Hepatocyte (in vitro differentiated cells): ENCODE measurements around the gene IRAK1BP1. TPM values are rescaled to one million over a fixed set of nuclear protein-coding genes. Genes with fewer than 3 reads are reported as not detected.

Source experiments
- DNase-seq: peaks from one replicate; pipeline ENCODE4 v3.0.0-alpha.2; 2016; ENCODE audit warnings: low spot score
- H2AFZ ChIP-seq: fragments of 200-600 bp; sonication (generic); 2 replicates; pipeline ENCODE4 v1.6.0; 2016; ENCODE audit warnings: antibody characterized with exemption, mild to moderate bottlenecking
- H3K27ac ChIP-seq: fragments of 200-600 bp; sonication (generic); 2 replicates; pipeline ENCODE4 v1.5.1; 2016; ENCODE audit warnings: mild to moderate bottlenecking
- H3K27me3 ChIP-seq: fragments of 200-600 bp; sonication (generic); 2 replicates; pipeline ENCODE4 v1.6.1; 2016
- H3K36me3 ChIP-seq: fragments of 200-600 bp; sonication (generic); replicated peaks from 2 replicates; pipeline ENCODE4 v1.5.1; 2016; ENCODE audit warnings: low read depth; ENCODE audit not compliant: insufficient read depth
- H3K4me1 ChIP-seq: fragments of 200-600 bp; sonication (generic); 2 replicates; pipeline ENCODE4 v1.5.1; 2016; ENCODE audit warnings: mild to moderate bottlenecking, moderate library complexity; ENCODE audit not compliant: insufficient read depth
- H3K4me2 ChIP-seq: fragments of 200-600 bp; sonication (generic); 2 replicates; pipeline ENCODE4 v1.6.0; 2016
- H3K4me3 ChIP-seq: fragments of 200-600 bp; sonication (generic); 2 replicates; pipeline ENCODE4 v1.5.1; 2016; ENCODE audit warnings: mild to moderate bottlenecking
- H3K79me2 ChIP-seq: fragments of 200-600 bp; sonication (generic); 2 replicates; pipeline ENCODE4 v1.6.0; 2017; ENCODE audit warnings: mild to moderate bottlenecking
- H3K9me2 ChIP-seq: fragments of 200-600 bp; sonication (generic); replicated peaks from 2 replicates; pipeline ENCODE4 v1.6.0; 2017; ENCODE audit warnings: mild to moderate bottlenecking; ENCODE audit not compliant: insufficient read depth
- H3K9me3 ChIP-seq: fragments of 200-600 bp; sonication (generic); 2 replicates; pipeline ENCODE4 v1.5.1; 2016; ENCODE audit warnings: low read depth, mild to moderate bottlenecking
- H4K20me1 ChIP-seq: fragments of 200-600 bp; sonication (generic); 2 replicates; pipeline ENCODE4 v1.6.0; 2016; ENCODE audit warnings: mild to moderate bottlenecking; ENCODE audit not compliant: insufficient read depth, poor library complexity, severe bottlenecking
- EZH2 ChIP-seq: fragments of 200-600 bp; sonication (generic); IDR thresholded peaks from 2 replicates; pipeline ENCODE4 v1.6.1; 2016; ENCODE audit warnings: antibody characterized with exemption, mild to moderate bottlenecking, borderline replicate concordance
- EZH2phosphoT487 ChIP-seq: fragments of 200-600 bp; sonication (generic); IDR thresholded peaks from one replicate; pipeline ENCODE4 v1.6.1; 2018; ENCODE audit warnings: antibody characterized with exemption, mild to moderate bottlenecking, low read depth, moderate library complexity; ENCODE audit not compliant: unreplicated experiment, severe bottlenecking
- WGBS: methylation state at CpG from one replicate; pipeline ENCODE4 v1.1.6; 2016; ENCODE audit warnings: low lambda C conversion rate; ENCODE audit errors: missing lambda C conversion rate; 5-methylcytosine and 5-hydroxymethylcytosine counted together
- polyA plus RNA-seq: library from polyadenylated mRNA; unstranded; fragments of >200 nt; fragmentation: Nextera tagmentation; extraction: Ambion mirVana; gene quantifications from 2 replicates; pipeline ENCODE4 v1.2.1, GENCODE V29; 2016
- total RNA-seq: library from RNA; depleted of rRNA; stranded (reverse); fragments of >200 nt; gene quantifications from 2 replicates; pipeline ENCODE4 v1.2.3, GENCODE V29; 2014
- TF ChIP-seq, protein P1 (sequence below): fragments of 200-600 bp; sonication (generic); IDR thresholded peaks from 2 replicates; pipeline ENCODE4 v1.5.1; 2016; ENCODE audit warnings: antibody characterized with exemption, mild to moderate bottlenecking; ENCODE audit not compliant: poor library complexity

Gene IRAK1BP1
- total and polyA plus RNA-seq, 2 experiments from 2014 or later = 1.9 to 4.3 TPM

DNA sequence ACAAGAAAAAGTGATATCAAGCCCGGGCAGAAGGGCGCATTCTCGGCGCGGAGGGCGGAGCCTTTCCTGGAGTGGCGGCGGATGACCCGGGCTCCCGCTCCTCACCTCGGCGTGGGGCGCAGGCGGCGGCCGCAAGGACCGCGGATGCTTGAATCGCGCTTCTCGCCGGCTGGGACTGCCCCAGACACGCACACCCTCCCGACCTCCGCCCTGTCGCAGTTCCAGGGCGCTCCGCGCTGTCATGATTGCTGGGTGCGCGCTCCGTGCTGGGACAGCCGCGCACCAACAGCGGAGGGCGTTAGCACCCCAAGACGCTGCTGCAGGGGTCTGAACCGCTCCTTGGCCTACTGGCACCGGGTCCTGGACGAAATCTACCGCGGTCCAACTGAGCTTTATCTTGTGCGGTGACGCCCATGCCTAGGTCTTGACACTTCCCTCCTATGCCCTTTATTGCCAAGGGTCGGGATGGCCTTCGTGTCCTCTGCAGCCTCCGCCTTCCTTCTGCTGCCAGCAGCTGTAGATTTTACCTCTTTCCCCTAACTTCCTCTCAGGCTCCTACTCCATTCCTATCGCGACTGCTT, 43.3 kb downstream of the IRAK1BP1 start:
- Histone ChIP-seq H3K4me2 (peak overlapping the region; percentile 98), H3K9me3 (no peaks in the 10 kb centered on the region), H3K27ac (no peak overlapping the region), H3K4me3 (peak overlapping the region; percentile 33), H3K79me2 (no peaks in the 10 kb centered on the region), H2AFZ (peak overlapping the region; percentile 63), H3K27me3 (peaks cover 3% of the 10 kb centered on the region), H3K4me1 (no peaks in the 10 kb centered on the region), H4K20me1 (no peaks in the 10 kb centered on the region), H3K9me2 (no peaks in the 10 kb centered on the region), H3K36me3 (no peaks in the 10 kb centered on the region)
- DNase-seq = peak; percentile 29
- 5% methylated on average over 49 of the region's 49 CpGs for WGBS
- TF ChIP-seq, protein P1, sequence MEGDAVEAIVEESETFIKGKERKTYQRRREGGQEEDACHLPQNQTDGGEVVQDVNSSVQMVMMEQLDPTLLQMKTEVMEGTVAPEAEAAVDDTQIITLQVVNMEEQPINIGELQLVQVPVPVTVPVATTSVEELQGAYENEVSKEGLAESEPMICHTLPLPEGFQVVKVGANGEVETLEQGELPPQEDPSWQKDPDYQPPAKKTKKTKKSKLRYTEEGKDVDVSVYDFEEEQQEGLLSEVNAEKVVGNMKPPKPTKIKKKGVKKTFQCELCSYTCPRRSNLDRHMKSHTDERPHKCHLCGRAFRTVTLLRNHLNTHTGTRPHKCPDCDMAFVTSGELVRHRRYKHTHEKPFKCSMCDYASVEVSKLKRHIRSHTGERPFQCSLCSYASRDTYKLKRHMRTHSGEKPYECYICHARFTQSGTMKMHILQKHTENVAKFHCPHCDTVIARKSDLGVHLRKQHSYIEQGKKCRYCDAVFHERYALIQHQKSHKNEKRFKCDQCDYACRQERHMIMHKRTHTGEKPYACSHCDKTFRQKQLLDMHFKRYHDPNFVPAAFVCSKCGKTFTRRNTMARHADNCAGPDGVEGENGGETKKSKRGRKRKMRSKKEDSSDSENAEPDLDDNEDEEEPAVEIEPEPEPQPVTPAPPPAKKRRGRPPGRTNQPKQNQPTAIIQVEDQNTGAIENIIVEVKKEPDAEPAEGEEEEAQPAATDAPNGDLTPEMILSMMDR = no peak
- no peak for TF ChIP-seq EZH2
- TF ChIP-seq EZH2phosphoT487 = no peak

DNA sequence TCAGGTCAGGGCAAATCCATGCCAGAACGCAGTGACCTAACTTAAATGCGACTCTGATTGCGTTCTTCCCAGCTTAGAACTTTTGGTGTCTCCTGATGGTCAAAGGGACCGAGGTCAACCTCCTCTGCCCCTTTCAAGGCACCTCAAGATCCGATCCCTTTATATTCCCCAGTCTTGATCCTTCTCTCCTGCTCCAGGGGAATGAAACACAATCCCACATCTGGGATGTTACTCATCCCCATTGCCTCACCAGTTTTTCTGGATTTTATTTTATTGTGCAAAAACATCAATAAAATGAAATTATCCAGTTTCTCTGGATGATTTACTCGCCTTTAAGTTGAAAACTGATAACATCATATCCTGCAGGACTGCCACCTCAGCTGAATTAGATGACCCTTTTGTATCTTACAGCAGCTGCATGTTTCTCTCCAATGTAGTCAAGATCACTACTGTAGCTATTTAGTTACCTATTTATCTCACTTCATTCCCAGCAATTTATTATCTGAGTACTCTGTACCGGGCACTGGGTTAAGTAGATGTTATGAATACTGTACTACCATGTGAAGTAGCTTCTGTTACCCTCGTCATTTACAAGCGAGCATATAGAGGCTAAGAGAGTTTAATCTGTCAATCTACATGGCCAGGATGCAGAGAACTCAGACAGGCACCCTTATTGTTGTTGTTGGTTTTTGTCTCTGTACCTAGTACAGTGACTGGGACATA, 44.0 kb downstream of the IRAK1BP1 start:
- no peaks in the 10 kb centered on the region for H3K9me2 ChIP-seq
- no peak overlapping the region for H3K27ac ChIP-seq
- no peaks in the 10 kb centered on the region for H3K4me1 ChIP-seq
- H3K79me2 ChIP-seq = no peaks in the 10 kb centered on the region
- H4K20me1 ChIP-seq = no peaks in the 10 kb centered on the region
- no peak for DNase-seq
- no peaks in the 10 kb centered on the region for H3K9me3 ChIP-seq
- 76% methylated on average over 9 of the region's 9 CpGs for WGBS
- peak overlapping the region; percentile 98 for H3K4me2 ChIP-seq
- no peaks in the 10 kb centered on the region for H3K36me3 ChIP-seq
- H2AFZ ChIP-seq = peak overlapping the region; percentile 63
- no peak overlapping the region for H3K4me3 ChIP-seq
- H3K27me3 ChIP-seq = peaks cover 3% of the 10 kb centered on the region
- TF ChIP-seq, protein P1 = no peak

DNA sequence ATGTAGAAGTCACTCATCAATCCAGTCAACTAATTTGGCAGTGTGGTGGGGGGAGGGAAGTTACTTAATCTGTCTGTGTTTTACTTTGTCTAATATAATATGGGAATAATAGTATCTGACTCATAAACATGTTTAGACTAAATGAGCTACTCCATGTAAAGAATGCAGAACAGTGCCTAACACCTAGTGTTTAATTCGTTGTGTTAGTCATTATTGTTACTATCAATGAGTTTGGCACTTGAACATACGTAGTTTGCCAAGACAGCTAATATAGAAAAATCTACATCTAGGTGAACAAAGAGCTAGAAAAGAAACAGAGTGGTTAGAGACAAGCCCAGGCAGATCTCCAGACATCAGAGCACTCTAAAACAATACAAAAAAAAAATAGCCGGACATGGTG, 49.1 kb downstream of the IRAK1BP1 start:
- no peak for DNase-seq
- Histone ChIP-seq H4K20me1 (no peaks in the 10 kb centered on the region), H3K9me3 (peaks cover 3% of the 10 kb centered on the region)

More for the DNA sequence above, 49.1 kb downstream of the IRAK1BP1 start:
- no peak overlapping the region for H3K27ac ChIP-seq
- H2AFZ ChIP-seq = no peak overlapping the region
- H3K79me2 ChIP-seq = no peaks in the 10 kb centered on the region
- H3K4me1 ChIP-seq = no peaks in the 10 kb centered on the region
- no peaks in the 10 kb centered on the region for H3K27me3 ChIP-seq
- no peaks in the 10 kb centered on the region for H3K9me2 ChIP-seq
- TF ChIP-seq EZH2phosphoT487 (no peak), EZH2 (no peak)
- TF ChIP-seq, protein P1 = no peak
- 90% methylated on average over 3 of the region's 3 CpGs for WGBS
- H3K36me3 ChIP-seq = no peaks in the 10 kb centered on the region
- no peak overlapping the region for H3K4me2 ChIP-seq
- H3K4me3 ChIP-seq = no peak overlapping the region
